HG02571 (cell line): Measurements from ENCODE around the gene OSBPL5.
"Not testable (repeated sequence)": the region's sequence is repeated elsewhere in the genome, so short reads cannot be mapped to it uniquely, and the experiment has no call there.

Experiments used
- ATAC-seq: cut with Tn5 transposase; IDR thresholded peaks from one replicate; pipeline ENCODE4 v1.9.1; 2021; ENCODE audit warnings: mild to moderate bottlenecking, moderate library complexity; ENCODE audit not compliant: unreplicated experiment

Gene OSBPL5

DNA sequence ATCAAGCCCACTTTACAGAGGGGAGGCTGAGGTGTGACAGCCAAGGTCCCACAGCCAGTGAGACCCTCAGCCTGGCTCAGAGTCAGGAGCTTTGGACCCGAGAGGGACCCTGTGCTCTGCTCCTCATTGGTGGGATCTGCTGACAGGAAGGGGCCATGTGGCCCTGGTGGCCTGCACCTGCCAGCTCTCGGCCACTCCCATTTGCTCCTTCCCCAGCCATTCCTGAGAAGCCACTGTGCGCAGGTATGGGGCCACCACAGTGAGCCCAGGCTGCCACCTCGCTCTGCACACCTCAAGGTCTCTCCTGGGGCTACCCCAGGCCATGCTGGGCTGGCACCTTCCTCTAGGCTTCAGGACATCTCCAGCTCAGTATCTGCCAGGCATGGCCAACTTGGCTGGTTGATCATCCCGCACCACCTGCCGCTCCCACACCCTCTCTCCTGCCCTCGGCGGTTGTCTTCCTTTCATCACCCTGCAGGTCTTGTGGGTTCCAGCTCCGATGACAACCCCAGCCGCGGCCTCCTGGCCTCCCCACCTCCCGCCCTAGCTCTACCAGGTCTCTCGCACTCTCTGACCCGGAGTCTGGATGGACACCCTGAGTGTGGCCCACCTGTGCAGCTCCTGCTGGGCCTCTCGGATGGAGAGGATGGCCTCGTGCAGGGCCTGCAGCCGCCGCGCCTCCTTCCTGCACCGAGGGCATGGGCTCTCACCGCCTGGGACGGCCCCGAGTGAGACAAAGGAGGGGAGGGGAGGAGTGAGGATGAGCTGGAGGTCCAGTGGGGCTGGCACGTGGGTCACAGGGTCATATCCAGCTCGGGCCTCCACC, 75.7 kb downstream of the OSBPL5 start:
- no peak for ATAC-seq

- ATAC-seq = no peak
Measured at GRCh38 chr11:3088806-3089205, 76.3 kb downstream of the OSBPL5 start.

DNA sequence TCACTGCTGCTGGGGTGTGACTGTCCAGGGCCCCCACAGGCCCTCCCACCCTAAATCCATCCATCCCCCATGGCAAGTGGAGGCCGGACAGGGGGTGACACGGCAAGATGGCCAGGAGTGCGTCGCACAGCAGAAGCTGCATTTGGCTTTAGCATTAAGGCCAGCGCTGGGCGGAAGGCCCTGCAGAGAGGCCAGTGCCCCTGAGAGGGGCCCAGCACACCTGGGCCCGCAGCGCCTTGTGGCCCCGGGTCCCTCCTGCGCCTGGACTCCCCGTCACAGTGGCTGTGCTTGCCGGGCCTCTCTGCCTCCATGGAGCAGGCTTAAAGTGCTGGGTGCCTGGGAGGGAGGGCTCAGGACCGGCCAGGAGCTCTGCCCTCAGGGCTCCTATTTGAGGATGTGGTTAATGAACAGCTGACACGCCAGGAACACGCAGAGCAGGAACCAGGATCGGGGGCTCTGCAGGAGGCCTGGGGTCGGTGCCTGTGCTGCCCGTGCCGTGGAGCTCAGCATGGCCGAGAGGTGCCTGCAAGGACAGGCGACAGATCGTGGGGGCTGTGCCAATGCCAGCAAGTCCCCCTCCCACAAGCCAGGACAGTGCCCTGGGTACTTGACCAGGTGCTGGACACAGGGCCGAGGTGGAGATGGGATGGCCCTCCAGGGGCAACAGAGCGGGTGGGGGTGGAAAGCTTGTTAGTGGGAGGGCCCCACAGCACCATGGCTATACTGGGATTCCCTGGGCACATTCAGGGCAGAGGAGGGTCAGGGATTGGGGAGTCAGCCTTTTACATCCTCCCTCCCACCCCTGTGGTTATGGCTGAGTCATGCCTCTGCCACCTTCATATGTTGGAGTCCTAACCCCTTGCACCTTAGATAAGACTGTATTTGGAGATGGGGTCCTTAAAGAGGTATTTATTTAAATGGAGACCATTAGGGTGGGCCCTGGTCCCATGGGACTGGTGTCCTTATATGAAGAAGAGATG, 77.0 kb downstream of the OSBPL5 start:
- ATAC-seq = no peak

DNA sequence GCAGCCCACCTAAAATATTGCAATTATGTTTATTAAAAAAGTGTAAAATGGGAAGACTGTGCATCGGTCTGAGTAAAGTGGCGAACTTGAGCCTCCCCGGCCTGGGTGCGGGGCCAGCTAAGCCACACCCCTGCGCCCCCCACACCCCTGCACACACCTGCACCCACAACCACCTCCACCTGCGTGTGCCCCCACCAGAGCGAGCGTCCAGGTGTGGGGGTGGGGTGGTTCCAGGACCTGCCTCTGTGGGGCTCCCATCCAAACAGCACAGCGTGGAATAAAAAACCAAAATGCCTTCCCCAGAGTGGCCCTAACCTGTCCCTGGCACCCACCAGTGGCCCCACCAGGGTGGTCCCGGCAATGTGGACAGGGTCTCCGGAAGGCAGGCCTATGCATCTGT, 77.7 kb downstream of the OSBPL5 start:
- ATAC-seq = no peak

GRCh38 chr11:3086671-3087150, 78.4 kb downstream of the OSBPL5 start:
- no peak for ATAC-seq

DNA sequence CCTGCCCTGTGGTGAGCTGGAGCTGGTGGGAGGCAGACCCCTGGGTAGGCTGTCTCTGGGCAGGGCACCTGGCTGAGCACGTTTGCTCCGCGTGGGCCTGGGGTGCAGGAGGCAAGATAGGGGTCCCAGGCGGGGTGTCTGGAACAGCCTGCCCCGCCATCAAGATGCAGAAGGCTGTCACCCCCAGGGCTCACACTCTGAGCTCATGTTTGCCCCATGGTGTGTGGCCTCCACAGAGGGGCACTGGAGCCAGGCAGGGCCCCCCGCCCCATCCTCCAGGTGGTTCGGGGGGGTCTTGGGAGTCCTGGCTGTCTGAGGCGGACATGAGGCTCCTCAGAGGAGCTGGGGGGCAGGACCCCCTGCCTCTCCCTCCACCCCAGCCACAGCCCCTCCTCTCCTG, 79.0 kb downstream of the OSBPL5 start:
- ATAC-seq = no peak

DNA sequence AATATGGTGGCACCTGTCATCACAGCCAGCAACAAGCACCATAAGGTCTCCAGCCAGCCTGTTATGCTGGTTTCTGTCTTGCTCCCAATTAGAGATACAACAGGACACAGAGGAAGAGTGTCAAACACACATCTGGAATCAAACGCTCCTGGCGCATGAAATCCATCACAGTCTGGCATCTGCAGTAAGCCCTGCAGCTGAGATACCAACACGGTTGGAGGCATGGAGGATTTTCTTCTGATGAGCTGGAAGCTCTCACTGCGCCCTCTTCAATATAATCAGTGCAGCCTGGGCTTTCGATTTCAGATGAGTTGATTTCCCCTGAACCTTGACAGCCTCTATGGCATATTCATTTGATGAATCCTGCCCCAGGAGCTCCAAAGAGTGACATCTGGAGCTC, 80.1 kb downstream of the OSBPL5 start:
- no peak for ATAC-seq

DNA sequence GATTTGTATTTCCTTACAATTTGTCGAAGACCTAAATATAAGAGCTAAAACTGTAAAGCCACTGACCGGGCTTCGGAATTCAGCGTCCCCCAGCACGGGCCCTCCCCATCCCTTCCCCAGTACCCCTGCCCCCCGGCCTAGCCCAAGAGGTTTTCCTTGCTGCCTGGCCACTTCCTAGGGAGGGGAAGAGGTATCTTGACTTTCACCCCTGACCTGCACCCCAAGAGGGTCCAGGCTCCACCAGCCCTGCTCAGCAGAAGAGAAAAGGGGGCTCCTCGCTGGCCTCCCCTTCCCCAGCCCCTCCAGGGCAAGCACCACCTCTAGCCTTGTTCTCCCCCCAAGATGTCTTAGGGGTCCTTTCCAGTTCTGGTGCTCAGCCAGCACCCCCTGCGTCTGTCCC, 81.8 kb downstream of the OSBPL5 start:
- no peak for ATAC-seq

- ATAC-seq = no peak
Measured at GRCh38 chr11:3081386-3081751, 83.7 kb downstream of the OSBPL5 start.

DNA sequence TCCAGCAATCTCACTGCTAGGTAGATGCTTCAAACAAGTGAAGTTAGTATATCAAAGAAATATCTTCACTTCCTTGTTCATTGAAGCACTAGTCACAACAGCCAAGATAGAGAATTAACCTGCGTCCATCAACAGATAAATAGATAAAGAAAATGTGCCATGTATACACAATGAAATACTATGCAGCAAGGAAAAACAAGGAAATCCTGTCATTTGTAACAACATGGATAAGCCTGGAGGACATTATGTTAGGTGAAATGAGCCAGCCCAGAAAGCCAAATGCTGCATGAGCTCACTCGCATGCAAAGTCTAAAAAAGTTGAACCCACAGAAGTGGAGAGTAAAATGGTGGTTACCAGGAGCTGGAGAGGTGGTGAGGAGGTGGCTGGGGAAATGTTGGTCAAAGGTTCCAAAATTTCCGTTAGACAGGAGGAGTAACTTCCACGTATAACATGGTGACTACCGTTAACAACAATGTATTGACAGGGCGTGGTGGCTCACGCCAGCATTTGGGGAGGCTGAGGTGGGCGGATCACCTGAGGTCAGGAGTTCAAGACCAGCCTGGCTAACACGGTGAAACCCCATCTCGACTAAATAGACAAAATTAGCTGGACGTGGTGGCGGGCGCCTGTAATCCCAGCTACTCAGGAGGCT, 84.3 kb downstream of the OSBPL5 start:
- no peak for ATAC-seq

DNA sequence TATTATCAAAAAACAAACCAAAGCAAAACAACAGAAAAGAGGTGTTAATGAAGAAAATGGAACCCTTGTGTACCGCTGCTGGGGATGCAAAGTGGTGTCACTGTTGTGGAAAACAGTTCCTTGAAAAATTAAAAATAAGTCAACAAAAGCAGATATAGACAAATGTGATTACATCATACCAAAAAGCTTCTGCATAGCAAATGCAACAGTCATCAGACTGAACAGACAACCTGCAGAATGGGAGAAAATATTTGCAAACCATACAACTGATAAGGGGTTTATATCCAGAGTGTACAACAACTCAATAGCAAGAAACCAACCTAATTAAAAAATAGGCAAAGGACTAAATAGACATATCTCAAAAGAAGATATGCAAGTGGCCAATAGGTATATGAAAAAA, 85.0 kb downstream of the OSBPL5 start:
- ATAC-seq = no peak

DNA sequence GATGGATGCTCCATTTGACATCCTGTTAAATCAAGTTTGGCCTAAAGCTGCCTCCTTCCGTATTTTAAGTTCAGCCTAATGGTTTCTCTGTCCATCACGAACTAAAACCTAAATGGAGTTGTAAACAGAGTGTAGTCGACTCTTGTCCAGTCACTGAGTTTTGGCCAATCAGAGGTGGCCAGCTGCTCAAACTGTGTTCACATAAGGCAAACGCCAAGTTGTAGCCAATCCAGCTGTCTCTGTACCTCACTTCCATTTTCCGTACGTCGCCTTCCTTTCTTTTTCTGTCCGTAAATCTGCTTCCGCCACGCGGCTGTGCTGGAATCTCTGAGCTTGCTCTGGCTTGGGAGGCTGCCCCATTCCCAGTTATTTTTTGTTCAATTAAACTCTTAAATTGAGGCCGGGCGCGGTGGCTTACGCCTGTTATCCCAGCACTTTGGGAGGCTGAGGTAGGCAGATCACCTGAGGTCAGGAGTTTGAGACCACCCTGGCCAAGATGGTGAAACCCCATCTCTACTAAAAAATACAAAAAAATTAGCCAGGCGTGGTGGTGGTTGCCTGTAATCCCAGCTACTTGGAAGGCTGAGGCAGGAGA, 87.2 kb downstream of the OSBPL5 start:
- no peak for ATAC-seq

- no peak for ATAC-seq
Measured at GRCh38 chr11:3077189-3077836, 87.8 kb downstream of the OSBPL5 start.

DNA sequence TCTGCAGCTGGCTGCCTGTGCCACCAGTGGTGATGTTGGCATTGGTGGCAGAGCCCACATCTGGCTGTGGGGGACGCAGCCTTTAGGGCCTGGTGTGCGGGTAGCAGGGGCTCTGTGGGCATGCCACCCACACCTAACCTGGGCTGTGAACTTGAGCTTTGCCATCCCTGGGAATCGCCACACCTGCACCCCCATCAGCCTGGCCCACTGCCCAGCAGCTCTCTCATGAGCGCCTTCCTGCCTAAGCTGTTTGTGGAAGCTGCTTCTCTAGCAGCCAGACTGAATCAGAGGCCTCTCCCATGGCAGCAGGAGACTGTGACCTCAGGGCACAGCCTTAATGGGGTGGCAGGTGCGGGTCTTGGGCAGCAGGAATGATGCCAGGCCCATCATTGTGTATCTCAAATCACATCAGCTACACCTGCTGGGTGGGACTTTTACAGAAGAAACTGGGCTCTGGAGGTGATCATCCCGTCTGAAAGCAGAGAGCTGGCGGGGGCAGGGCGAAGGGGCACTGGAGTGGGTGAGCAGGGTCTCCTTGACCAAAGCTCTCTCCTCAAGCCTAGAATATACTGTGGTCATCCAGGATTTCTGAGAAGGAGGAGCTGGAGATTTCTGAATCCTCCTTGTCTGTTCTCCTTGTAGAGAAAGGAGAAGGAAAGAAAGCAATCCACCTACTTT, 90.1 kb downstream of the OSBPL5 start:
- no peak for ATAC-seq

- no peak for ATAC-seq
Measured at GRCh38 chr11:3073029-3073435, 92.1 kb downstream of the OSBPL5 start.

GRCh38 chr11:3069425-3069824, 95.7 kb downstream of the OSBPL5 start:
- ATAC-seq = no peak

- ATAC-seq = not testable (repeated sequence)
Measured at GRCh38 chr11:3066308-3066707, 98.8 kb downstream of the OSBPL5 start.

GRCh38 chr11:3064709-3065108, 100.4 kb downstream of the OSBPL5 start:
- ATAC-seq = not testable (repeated sequence)

GRCh38 chr11:3063876-3064275, 101.2 kb downstream of the OSBPL5 start:
- ATAC-seq = not testable (repeated sequence)

DNA sequence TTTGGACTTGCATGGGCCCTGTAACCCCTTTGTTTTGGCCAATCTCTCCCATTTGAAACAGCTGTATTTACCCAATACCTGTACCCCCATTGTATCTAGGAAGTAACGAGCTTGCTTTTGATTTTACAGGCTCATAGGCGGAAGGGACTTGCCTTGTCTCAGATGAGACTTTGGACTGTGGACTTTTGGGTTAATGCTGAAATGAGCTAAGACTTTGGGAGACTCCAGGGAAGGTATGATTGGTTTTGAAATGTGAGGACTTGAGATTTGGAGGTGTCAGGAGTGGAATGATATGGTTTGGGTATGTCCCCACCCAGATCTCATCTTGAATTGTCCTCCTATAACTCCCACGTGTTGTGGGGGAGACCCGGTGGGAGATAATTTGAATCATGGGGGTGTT, 101.7 kb downstream of the OSBPL5 start:
- not testable (repeated sequence) for ATAC-seq
